Measurements from ENCODE around the gene BACH2. TPM values are rescaled to one million over a fixed set of nuclear protein-coding genes. Genes with fewer than 3 reads are reported as not detected.

Gene BACH2
- total and polyA plus RNA-seq, 2 of the 8 experiments (the other 6 are each of a cell fraction or from before 2014, with no cell fraction given) = 1.9 to 5.9 TPM

DNA sequence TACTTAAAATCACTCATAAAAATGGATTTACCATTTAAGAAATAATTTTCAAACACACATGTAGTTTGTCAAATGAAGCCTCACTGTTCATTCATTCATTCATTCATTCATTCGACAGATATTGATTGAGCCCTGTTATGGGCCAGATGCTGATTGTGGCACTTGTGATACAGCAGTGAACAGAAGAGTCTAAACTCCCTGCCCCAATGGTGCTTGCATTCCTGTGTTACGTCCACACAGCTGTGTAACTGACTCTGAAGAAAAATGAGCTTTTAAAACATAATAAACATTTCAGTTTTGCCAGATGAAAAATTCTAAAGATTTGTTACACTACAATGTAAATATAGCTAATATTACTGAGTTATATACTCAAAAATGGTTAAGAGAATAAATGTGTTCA lies 46.2 kb downstream of the BACH2 start:
- Histone ChIP-seq H3K4me1 (replicated peaks in 1 of 4; ENCODE audit: control insufficient read depth in 3 of 4, insufficient read depth in 4 of 4, low read length in 3 of 4) (no peaks in the 10 kb centered on the region), H3K56ac (replicated peaks; ENCODE audit: insufficient read length, low read depth, low read length) (no peak overlapping the region), H3K27ac (ENCODE audit: low read depth, low read length) (no peak overlapping the region), H3K27me3 (replicated peaks in 1 of 4; ENCODE audit: control insufficient read depth in 3 of 4, extremely low read depth in 1 of 4, insufficient read depth in 3 of 4, low read length in 3 of 4) (no peaks in the 10 kb centered on the region), H3K79me1 (ENCODE audit: low read depth, low read length) (no peaks in the 10 kb centered on the region), H3K18ac (ENCODE audit: extremely low read depth, low read length) (no peak overlapping the region), H3K14ac (ENCODE audit: insufficient read length) (no peak overlapping the region), H3K4me3 (ENCODE audit: extremely low read depth in 1 of 4, insufficient read depth in 2 of 4, low read depth in 3 of 4, low read length in 4 of 4) (no peak overlapping the region), H4K5ac (ENCODE audit: insufficient read length, low read depth, low read length) (no peak overlapping the region), H3K9ac (replicated peaks in 1 of 4; ENCODE audit: extremely low read depth in 1 of 4, low read depth in 3 of 4, low read length in 3 of 4) (no peak overlapping the region), H2BK12ac (ENCODE audit: low read depth, low read length) (no peak overlapping the region), H3K36me3 (ENCODE audit: control insufficient read depth in 2 of 4, insufficient read depth in 4 of 4, low read length in 3 of 4) (no peaks in the 10 kb centered on the region), H4K91ac (replicated peaks; ENCODE audit: insufficient read length, low read length) (no peak overlapping the region), H2AFZ (ENCODE audit: low read length) (no peak overlapping the region), H2AK5ac (ENCODE audit: low read depth, low read length) (no peak overlapping the region), H3K9me3 (ENCODE audit: insufficient read depth in 2 of 2, low read depth in 1 of 2, low read length in 1 of 2) (no peaks in the 10 kb centered on the region), H3K23me2 (ENCODE audit: low read depth, low read length) (no peaks in the 10 kb centered on the region), H3K4me2 (ENCODE audit: insufficient read depth in 1 of 2, low read depth in 2 of 2, low read length in 2 of 2) (no peak overlapping the region), H2BK15ac (ENCODE audit: low read length) (no peak overlapping the region), H4K8ac (ENCODE audit: extremely low read depth, insufficient read depth, low read length) (no peak overlapping the region), H2BK20ac (ENCODE audit: low read length) (no peak overlapping the region), H3K4ac (replicated peaks; ENCODE audit: insufficient read length, low read depth, low read length) (no peak overlapping the region), H2BK120ac (replicated peaks; ENCODE audit: low read depth, low read length) (no peak overlapping the region), H2BK5ac (ENCODE audit: low read depth, low read length) (no peak overlapping the region), H4K20me1 (replicated peaks in 1 of 2; ENCODE audit: control insufficient read depth in 1 of 2, insufficient read depth in 2 of 2, low read length in 2 of 2) (no peaks in the 10 kb centered on the region), H3K23ac (ENCODE audit: insufficient read length) (no peak overlapping the region), H3K79me2 (ENCODE audit: control insufficient read depth in 1 of 2, insufficient read depth in 2 of 2, low read length in 2 of 2) (no peaks in the 10 kb centered on the region)
- DNase-seq (ENCODE audit: low read depth in 1 of 2, low spot score in 2 of 2) (no peak), FAIRE-seq (no peak)
- TF ChIP-seq EP300 (IDR thresholded peaks at IDR 0.05; ENCODE audit: borderline replicate concordance in 1 of 2, low read depth in 2 of 2, low read length in 2 of 2) (no peak), KDM4A (IDR thresholded peaks at IDR 0.05; ENCODE audit: low read depth, low read length, severe bottlenecking) (no peak), JUND (IDR thresholded peaks at IDR 0.05; ENCODE audit: low read length) (no peak), EZH2 (IDR thresholded peaks at IDR 0.05; ENCODE audit: low read depth, low read length, severe bottlenecking) (no peak), CEBPB (IDR thresholded peaks at IDR 0.05; ENCODE audit: low read depth, low read length) (no peak), SIRT6 (IDR thresholded peaks at IDR 0.05; ENCODE audit: low read length) (no peak), TAF7 (optimal IDR thresholded peaks at IDR 0.05; ENCODE audit: borderline replicate concordance, low read depth, low read length) (no peak)
- TF ChIP-seq, protein P1, sequence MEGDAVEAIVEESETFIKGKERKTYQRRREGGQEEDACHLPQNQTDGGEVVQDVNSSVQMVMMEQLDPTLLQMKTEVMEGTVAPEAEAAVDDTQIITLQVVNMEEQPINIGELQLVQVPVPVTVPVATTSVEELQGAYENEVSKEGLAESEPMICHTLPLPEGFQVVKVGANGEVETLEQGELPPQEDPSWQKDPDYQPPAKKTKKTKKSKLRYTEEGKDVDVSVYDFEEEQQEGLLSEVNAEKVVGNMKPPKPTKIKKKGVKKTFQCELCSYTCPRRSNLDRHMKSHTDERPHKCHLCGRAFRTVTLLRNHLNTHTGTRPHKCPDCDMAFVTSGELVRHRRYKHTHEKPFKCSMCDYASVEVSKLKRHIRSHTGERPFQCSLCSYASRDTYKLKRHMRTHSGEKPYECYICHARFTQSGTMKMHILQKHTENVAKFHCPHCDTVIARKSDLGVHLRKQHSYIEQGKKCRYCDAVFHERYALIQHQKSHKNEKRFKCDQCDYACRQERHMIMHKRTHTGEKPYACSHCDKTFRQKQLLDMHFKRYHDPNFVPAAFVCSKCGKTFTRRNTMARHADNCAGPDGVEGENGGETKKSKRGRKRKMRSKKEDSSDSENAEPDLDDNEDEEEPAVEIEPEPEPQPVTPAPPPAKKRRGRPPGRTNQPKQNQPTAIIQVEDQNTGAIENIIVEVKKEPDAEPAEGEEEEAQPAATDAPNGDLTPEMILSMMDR (IDR thresholded peaks at IDR 0.05; ENCODE audit: control extremely low read depth in 1 of 3, insufficient read depth in 1 of 3, low read depth in 1 of 3, low read length in 3 of 3) = no peak
- ChIA-PET CTCF (ENCODE audit: partially characterized antibody) (interaction anchor here (1.0 kb wide), 1 partner anchor 314 kb away, joined by 3 read pairs; no protein-coding TSS in a partner anchor), POLR2A (ENCODE audit: partially characterized antibody) (no interaction called here)
- WGBS, 2 experiments (ENCODE audit: extremely low coverage in 1 of 2, insufficient coverage in 1 of 2, insufficient read length in 1 of 2, insufficient replicate concordance in 2 of 2, low coverage in 1 of 2, low lambda C conversion rate in 2 of 2, missing lambda C conversion rate in 1 of 2) = 89% methylated on average over 2 of the region's 2 CpGs; no CpG with 5 or more reads in 1 of the 2 experiments
